HG03457 (cell line): ENCODE data around the gene PDS5A.
"Not testable (repeated sequence)": the region's sequence is repeated elsewhere in the genome, so short reads cannot be mapped to it uniquely, and the experiment has no call there.

Experiments
- ATAC-seq: cut with Tn5 transposase; IDR thresholded peaks from one replicate; pipeline ENCODE4 v1.9.1; 2021; ENCODE audit warnings: moderate number of reproducible peaks; ENCODE audit not compliant: unreplicated experiment

Gene PDS5A

DNA sequence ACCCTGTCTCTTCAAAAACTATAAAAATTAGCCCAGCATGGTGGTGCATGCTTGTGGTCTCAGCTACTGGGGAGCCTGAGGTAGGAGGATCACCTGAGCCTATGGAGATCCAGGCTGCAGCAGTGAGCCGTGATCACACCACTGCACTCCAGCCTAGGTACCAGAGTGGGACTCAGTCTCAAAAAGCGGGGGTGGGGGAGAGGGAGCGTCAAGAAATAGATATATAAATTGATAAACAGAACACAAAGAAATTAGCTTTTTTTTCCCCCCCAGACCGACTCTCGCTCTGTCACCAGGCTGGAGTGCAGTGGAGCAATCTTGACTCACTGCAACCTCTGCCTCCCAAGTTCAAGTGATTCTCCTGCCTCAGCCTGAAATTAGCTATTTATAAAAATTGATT lies 14.1 kb downstream of the PDS5A start:
- no peak for ATAC-seq

- no peak for ATAC-seq
These were observed 16.3 kb downstream of the PDS5A start for GRCh38 chr4:39961311-39961877.

DNA sequence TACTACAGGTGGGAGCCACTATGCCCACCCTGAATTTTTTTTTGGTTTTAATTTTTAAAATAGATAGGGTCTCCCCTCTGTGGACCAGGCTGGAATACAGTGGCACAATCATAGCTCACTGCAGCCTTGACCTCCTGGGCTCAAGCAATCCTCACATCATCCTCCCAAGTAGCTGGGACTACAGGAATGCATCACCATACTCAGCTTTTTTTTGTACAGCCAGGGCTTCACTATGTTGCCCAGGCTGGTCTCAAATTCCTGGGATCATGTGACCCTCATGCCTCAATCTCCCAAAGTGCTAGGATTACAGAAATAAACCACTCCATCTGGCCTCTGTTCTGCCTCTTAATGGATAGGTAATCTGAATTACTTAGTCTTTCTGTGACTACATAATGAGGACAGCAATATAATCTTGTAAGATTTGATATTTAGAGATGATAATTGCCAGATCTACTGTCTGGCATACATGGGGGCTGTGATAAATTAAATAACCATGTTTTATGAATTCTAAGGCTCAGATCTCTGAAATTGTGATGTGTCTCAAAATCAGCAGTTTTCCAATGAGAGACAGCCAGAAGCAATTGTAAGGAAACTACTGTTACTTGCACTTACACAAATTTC lies 26.7 kb downstream of the PDS5A start:
- no peak for ATAC-seq

GRCh38 chr4:39947963-39948362 lies 29.7 kb downstream of the PDS5A start:
- no peak for ATAC-seq

GRCh38 chr4:39947417-39947816 lies 30.3 kb downstream of the PDS5A start:
- ATAC-seq: no peak

GRCh38 chr4:39944245-39944644 lies 33.5 kb downstream of the PDS5A start:
- not testable (repeated sequence) for ATAC-seq

GRCh38 chr4:39942507-39942906 lies 35.2 kb downstream of the PDS5A start:
- ATAC-seq: no peak

- ATAC-seq: no peak
These were observed 36.0 kb downstream of the PDS5A start for GRCh38 chr4:39941682-39942217.

DNA sequence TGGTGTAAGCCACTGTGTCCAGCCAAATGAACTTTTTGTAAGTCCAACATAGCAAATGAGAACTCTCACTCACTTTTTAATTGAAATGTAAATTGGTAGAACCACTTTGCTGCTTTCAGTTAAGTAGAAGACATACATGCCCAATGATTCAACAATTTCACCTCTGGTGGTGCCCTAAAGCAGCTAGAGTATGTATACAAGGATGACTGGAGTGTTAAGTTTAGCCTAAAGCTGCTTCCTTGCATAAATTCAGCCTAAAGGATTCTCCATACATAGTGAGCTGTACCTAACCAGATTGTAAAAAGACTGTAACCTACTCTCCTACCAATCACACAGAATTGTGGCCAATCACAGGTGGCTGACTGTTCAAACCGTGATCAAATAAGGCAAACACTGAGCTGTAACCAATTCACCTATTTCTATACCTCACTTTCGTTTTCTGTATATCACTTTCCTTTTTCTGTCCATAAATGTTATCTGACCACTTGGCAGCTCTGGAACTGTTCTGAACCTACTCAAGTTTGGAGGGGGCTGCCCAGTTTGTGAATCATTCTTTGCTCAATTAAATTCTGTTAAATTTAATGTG lies 39.9 kb downstream of the PDS5A start:
- ATAC-seq: no peak

DNA sequence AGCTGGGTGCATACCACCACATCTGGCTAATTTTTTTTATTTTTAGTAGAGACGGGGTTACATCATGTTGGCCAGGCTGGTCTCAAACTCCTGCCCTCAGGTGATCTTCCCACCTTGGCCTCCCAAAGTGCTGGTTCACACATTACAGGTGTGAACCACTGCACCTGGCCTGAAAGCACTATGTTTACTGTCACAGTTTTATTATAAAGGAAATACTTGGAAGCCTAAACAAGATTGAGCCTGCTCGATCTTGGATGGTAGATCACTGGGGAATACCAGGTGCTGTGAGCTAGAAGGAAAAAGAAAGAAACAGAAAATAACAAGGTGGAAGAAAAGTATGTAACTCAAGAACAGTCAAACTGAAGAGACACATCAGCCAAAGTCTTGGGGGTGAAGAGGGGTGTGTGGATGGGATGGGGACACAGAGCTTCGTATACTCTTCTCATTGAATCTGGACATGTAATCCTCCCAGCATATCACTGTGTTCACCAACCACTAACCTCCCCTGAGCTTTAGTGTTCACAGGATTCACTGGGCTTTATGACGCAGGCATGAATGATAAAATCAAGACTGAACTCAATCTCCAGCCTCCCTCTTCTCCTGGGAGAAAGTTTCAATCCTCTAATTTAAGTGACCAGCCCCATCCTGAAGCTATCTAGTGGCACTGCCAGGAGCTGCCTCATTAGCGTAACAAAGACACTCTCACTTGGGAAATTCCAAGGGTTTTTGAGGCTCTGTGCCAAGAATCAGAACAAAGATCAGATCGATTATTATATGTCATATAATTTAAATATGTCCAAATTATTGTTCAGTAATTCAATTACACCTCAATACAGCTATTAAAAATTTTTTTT lies 40.9 kb downstream of the PDS5A start:
- ATAC-seq: no peak

GRCh38 chr4:39933671-39934590 lies 43.8 kb downstream of the PDS5A start:
- no peak for ATAC-seq

DNA sequence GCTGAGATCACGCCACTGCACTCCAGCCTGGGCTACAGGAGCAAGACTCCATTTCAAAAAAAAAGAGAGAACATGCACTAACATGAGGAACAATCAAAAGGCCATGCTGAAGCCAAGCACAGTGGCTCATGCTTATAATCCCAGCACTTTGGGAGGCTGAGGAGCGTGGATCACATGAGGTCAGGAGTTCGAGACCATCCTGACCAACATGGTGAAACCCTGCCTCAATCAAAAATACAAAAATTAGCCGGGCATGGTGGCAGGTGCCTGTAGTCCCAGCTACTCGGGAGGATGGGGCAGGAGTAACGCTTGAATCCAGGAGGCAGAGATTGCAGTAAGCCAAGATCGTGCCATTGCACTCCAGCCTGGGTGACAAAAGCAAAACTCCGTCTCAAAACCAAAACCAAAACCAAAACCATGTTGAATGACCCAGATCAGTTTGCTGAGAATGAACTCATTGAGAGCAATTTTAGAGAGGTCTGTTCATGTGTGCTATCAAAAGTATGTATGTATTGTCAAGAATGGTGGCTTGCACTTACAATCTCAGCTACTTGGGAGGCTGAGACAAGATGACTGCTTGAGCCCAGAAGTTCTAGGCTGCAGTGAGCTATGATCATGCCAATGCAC lies 44.8 kb downstream of the PDS5A start:
- ATAC-seq: no peak

- ATAC-seq: no peak
These were observed 46.2 kb downstream of the PDS5A start for GRCh38 chr4:39931441-39931901.

GRCh38 chr4:39928538-39928937 lies 49.2 kb downstream of the PDS5A start:
- no peak for ATAC-seq

- ATAC-seq: no peak
These were observed 53.7 kb downstream of the PDS5A start for GRCh38 chr4:39924014-39924413.

GRCh38 chr4:39922399-39922798 lies 55.3 kb downstream of the PDS5A start:
- no peak for ATAC-seq

DNA sequence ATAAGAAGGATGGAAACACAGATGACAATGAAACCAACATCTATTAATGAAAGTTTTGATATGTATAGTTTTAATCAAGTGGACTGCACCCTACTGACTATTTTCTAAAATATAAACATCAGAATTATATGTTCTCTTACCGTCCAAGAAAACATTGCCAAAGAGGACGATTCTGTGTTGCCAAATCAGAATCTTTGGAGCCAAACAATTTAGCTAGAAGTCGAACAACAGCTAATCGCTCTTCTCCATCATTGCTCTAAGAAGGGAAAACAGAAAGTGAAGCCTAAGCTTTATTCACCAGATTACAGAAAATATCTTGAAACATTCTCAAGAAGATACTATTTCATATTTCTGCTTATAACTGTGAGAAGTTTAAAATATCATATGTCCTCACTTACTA lies 64.2 kb downstream of the PDS5A start:
- ATAC-seq: no peak

GRCh38 chr4:39910064-39910463 lies 67.6 kb downstream of the PDS5A start:
- no peak for ATAC-seq

GRCh38 chr4:39908284-39908683 lies 69.4 kb downstream of the PDS5A start:
- no peak for ATAC-seq

DNA sequence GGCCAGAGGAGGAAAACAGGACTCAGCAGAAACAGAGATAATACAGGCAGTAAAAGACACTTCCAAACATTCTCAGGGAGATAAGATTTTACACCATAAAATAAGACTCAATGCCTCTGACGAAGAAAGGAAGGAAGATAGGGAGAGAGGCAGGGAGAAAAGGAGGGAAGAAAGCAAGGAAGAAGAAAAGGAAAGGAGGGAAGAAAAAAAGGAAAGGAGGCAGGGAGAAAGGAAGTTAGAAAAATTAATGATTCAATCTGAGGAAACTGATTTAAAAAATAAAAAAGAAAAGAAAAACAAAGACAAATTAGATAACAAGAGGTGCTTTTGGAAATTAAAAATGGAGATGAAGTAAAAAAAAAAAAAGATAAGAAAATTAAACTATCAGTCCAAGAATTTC lies 72.1 kb downstream of the PDS5A start:
- ATAC-seq: no peak
